ENCODE data around the gene UBE2N.

The UBE2N gene

DNA sequence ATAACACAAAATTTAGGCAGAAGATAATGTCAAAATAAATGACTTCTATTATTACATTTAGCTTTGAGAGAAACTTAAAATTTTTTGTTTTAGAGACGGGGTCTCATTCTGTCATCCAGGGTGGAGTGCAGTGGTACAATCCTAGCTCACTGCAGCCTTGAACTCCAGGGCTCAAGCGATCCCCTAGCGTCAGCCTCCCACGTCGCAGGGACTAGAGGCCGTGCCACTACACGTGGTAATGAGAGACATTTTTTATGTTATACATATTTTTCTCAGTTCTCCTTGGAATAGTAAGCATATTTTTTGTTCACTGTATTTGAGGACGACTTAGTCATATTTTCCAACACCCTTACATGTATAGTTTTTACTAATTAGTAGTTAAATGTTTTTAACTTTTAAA lies 85.5 kb downstream of the UBE2N start:
- no peak for DNase-seq (ENCODE audit: low read depth, low spot score)
